Measurements from ENCODE around the gene NHLRC4.

NHLRC4 gene

GRCh38 chr16:598823-599739 lies 32.3 kb downstream of the NHLRC4 start:
- no peak overlapping the region for H3K4me3 ChIP-seq (ENCODE audit: low read depth, low read length)
- DNase-seq (ENCODE audit: low read depth), result no peak
- TF ChIP-seq CTCF (IDR thresholded peaks at IDR 0.05; ENCODE audit: control insufficient read depth, extremely low read depth, insufficient read depth), result no peak

GRCh38 chr16:600781-601180 lies 34.0 kb downstream of the NHLRC4 start:
- DNase-seq (ENCODE audit: low read depth), result no peak
- peak; percentile 37 for TF ChIP-seq CTCF (IDR thresholded peaks at IDR 0.05; ENCODE audit: control insufficient read depth, extremely low read depth, insufficient read depth)
- H3K4me3 ChIP-seq (ENCODE audit: low read depth, low read length), result no peak overlapping the region

- no peak for DNase-seq (ENCODE audit: low read depth)
- no peak for TF ChIP-seq CTCF (IDR thresholded peaks at IDR 0.05; ENCODE audit: control insufficient read depth, extremely low read depth, insufficient read depth)
- H3K4me3 ChIP-seq (ENCODE audit: low read depth, low read length), result no peak overlapping the region
These were observed 37.1 kb downstream of the NHLRC4 start for GRCh38 chr16:603933-604332.

GRCh38 chr16:606656-607307 lies 40.0 kb downstream of the NHLRC4 start:
- no peak for TF ChIP-seq CTCF (IDR thresholded peaks at IDR 0.05; ENCODE audit: control insufficient read depth, extremely low read depth, insufficient read depth)
- H3K4me3 ChIP-seq (ENCODE audit: low read depth, low read length), result no peak overlapping the region
- DNase-seq (ENCODE audit: low read depth), result no peak

- H3K4me3 ChIP-seq (ENCODE audit: low read depth, low read length), result no peak overlapping the region
- no peak for DNase-seq (ENCODE audit: low read depth)
- no peak for TF ChIP-seq CTCF (IDR thresholded peaks at IDR 0.05; ENCODE audit: control insufficient read depth, extremely low read depth, insufficient read depth)
These were observed 41.2 kb downstream of the NHLRC4 start for GRCh38 chr16:608019-608418.

- no peak for TF ChIP-seq CTCF (IDR thresholded peaks at IDR 0.05; ENCODE audit: control insufficient read depth, extremely low read depth, insufficient read depth)
- H3K4me3 ChIP-seq (ENCODE audit: low read depth, low read length), result no peak overlapping the region
These were observed 42.5 kb downstream of the NHLRC4 start for GRCh38 chr16:609316-609715.

More at GRCh38 chr16:609316-609715, 42.5 kb downstream of the NHLRC4 start:
- no peak for DNase-seq (ENCODE audit: low read depth)
